HG03159 (cell line): ENCODE measurements around the gene HIVEP3.

ENCODE experiments used
- ATAC-seq: cut with Tn5 transposase; IDR thresholded peaks from one replicate; pipeline ENCODE4 v1.9.1; 2021; ENCODE audit warnings: mild to moderate bottlenecking, moderate library complexity; ENCODE audit not compliant: unreplicated experiment

HIVEP3 gene

GRCh38 chr1:41494351-41495209 lies 424.1 kb downstream of the HIVEP3 start:
- no peak for ATAC-seq

GRCh38 chr1:41493626-41494350 lies 424.9 kb downstream of the HIVEP3 start:
- no peak for ATAC-seq

GRCh38 chr1:41493117-41493536 lies 425.6 kb downstream of the HIVEP3 start:
- ATAC-seq, result no peak

GRCh38 chr1:41492341-41492848 lies 426.3 kb downstream of the HIVEP3 start:
- no peak for ATAC-seq

- ATAC-seq, result no peak
These were observed 427.8 kb downstream of the HIVEP3 start for GRCh38 chr1:41490911-41491310.

- ATAC-seq, result no peak
These were observed 429.2 kb downstream of the HIVEP3 start for GRCh38 chr1:41489561-41489960.

GRCh38 chr1:41488040-41488951 lies 430.4 kb downstream of the HIVEP3 start:
- ATAC-seq, result no peak

- no peak for ATAC-seq
These were observed 431.3 kb downstream of the HIVEP3 start for GRCh38 chr1:41487126-41488039.

- no peak for ATAC-seq
These were observed 432.2 kb downstream of the HIVEP3 start for GRCh38 chr1:41486371-41487125.

- no peak for ATAC-seq
These were observed 432.7 kb downstream of the HIVEP3 start for GRCh38 chr1:41486053-41486370.

GRCh38 chr1:41485605-41486004 lies 433.1 kb downstream of the HIVEP3 start:
- ATAC-seq, result no peak

GRCh38 chr1:41484402-41485241 lies 434.1 kb downstream of the HIVEP3 start, which contains the start of gene EDN2:
TSS of gene EDN2 (minus strand) at chr1:41484683. CDS start at chr1:41484601, 82 bp downstream.
- ATAC-seq, result no peak

- no peak for ATAC-seq
These were observed 434.7 kb downstream of the HIVEP3 start for GRCh38 chr1:41483960-41484401.

- no peak for ATAC-seq
These were observed 435.5 kb downstream of the HIVEP3 start for GRCh38 chr1:41483001-41483850.

- ATAC-seq, result no peak
These were observed 436.5 kb downstream of the HIVEP3 start for GRCh38 chr1:41482001-41482765.

- no peak for ATAC-seq
These were observed 437.5 kb downstream of the HIVEP3 start for GRCh38 chr1:41481109-41481775.
